ENCODE results near the gene ATOH8.

The ATOH8 gene

DNA sequence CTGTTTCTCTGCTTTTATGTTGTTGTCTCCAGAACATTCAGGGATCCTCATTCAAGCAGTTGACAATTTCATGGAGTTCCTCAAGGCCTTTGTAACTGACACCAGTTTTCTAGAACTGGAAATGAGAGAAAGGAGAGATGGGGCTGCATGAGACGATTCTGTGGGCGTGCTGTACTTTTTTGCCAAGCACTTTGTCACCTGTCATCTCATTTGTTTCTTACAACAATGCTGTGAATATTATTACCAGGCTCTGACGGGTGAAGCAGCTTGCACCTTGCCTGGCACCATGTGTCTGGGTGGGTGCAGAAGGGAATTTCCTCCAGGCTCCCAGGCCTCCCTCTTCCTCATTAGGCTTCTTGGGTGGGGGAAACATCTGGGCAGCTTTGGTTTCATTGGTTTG lies 22.2 kb upstream of the ATOH8 start:
- no peak for FAIRE-seq

DNA sequence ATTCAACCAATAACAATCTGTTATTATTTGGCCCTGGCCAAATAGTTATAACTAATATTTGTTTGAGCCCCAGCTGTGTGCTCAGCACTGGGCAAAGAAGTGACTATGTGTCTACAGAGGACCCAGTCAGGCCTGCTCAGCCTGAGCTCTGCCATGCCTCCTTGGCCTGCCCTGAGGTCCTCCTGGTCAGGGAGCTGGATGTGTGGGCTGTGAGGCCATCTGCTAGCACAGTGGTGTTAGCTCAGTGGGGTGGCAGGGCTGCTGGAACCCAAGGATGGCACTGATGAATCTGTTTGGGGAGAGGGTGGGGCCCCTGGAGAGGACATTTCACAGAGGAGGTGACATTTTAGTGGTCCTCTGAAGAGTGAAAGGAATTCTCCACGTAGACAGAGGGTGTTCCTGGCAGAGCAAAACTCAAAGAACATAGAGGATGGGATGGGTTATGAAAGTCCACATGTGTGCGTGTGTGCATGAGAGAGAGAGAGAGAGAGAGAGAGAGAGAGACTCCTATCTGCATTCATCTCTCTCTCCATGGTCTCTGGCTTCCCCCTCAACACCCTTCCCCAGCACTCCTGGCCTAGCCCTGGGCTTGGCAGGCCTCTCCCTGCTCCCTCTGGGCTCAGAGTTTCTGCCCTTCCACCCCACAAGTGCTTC lies 21.2 kb upstream of the ATOH8 start:
- TF ChIP-seq, protein P1, sequence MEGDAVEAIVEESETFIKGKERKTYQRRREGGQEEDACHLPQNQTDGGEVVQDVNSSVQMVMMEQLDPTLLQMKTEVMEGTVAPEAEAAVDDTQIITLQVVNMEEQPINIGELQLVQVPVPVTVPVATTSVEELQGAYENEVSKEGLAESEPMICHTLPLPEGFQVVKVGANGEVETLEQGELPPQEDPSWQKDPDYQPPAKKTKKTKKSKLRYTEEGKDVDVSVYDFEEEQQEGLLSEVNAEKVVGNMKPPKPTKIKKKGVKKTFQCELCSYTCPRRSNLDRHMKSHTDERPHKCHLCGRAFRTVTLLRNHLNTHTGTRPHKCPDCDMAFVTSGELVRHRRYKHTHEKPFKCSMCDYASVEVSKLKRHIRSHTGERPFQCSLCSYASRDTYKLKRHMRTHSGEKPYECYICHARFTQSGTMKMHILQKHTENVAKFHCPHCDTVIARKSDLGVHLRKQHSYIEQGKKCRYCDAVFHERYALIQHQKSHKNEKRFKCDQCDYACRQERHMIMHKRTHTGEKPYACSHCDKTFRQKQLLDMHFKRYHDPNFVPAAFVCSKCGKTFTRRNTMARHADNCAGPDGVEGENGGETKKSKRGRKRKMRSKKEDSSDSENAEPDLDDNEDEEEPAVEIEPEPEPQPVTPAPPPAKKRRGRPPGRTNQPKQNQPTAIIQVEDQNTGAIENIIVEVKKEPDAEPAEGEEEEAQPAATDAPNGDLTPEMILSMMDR (IDR thresholded peaks at IDR 0.05; ENCODE audit: insufficient read depth, missing control alignments) = no peak
- FAIRE-seq (no peak), DNase-seq (ENCODE audit: insufficient read length, low spot score) (no peak)

More for the DNA sequence above, 22.2 kb upstream of the ATOH8 start:
- TF ChIP-seq, protein P1 (IDR thresholded peaks at IDR 0.05; ENCODE audit: insufficient read depth, missing control alignments) = no peak
- no peak for DNase-seq (ENCODE audit: insufficient read length, low spot score)

DNA sequence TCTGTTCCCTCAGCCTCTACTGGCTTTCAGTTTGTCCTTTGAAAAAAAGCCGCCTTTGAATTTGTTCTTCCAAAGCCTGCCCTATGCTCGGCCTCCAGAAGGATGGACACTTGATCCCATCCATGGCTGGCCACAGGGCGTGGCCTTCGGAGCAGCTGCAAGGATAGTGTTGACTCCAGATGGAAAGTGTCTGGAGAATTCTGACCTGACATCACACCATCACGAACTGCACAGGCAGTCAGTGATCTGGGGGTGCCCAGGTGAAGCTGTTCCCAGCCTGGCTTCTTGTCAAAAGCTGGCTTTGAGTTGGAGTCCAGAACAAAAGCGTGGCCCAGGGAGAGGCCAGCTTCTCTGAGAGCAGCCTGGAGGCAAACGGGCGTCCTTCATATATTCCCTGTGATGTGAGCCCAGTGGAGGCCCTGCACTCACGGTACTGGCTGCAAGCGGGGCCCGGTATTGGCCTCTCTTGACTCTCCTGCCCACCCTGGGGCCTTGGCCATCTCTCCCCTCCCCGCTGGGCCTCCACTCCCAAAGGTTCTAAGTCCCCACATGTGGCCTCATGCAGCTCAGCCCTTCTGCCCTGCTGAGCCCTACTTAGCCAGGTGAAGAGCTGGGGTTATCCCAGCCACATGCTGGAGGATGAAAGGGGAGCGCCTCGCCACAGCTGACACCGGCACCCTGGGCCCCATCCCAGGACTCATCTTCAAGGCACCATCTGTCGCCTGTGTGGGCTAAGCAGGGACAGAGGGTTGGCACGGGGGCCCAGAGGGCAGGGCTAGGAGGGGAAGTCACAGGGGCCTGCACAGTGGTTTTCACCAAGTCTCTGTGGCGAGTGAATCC lies 20.4 kb upstream of the ATOH8 start:
- DNase-seq (ENCODE audit: insufficient read length, low spot score) (peak; percentile 54), FAIRE-seq (no peak)
- TF ChIP-seq, protein P1 (IDR thresholded peaks at IDR 0.05; ENCODE audit: insufficient read depth, missing control alignments) = no peak

DNA sequence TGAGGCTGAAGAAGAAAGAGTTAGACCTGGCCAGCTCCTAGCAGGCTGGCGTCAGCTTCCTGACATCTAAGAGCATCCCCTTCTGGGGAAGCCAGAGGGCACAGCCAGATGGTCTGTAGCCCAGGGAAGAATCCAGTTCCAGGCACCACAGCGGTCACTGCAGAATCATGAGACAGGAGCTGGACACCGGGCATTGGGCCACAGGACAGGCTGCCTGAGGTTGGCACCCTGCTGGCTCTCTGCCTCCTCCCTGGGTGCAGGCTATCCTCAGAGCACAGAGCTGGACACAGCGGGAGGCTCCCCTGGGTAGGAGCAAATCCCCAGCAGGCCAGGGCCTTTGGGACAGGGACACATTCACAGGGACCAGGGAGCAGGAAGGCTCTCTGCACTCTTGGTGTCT lies 19.8 kb upstream of the ATOH8 start:
- no peak for DNase-seq (ENCODE audit: insufficient read length, low spot score)
- FAIRE-seq = no peak
- TF ChIP-seq, protein P1 (IDR thresholded peaks at IDR 0.05; ENCODE audit: insufficient read depth, missing control alignments) = no peak

- TF ChIP-seq, protein P1 (IDR thresholded peaks at IDR 0.05; ENCODE audit: insufficient read depth, missing control alignments) = no peak
- DNase-seq (ENCODE audit: insufficient read length, low spot score) (no peak), FAIRE-seq (no peak)
Observed at GRCh38 chr2:85734942-85735608, 18.7 kb upstream of the ATOH8 start.

GRCh38 chr2:85735691-85736090 lies 18.1 kb upstream of the ATOH8 start:
- DNase-seq (ENCODE audit: insufficient read length, low spot score) (no peak), FAIRE-seq (no peak)
- TF ChIP-seq, protein P1 (IDR thresholded peaks at IDR 0.05; ENCODE audit: insufficient read depth, missing control alignments) = no peak
